Measurements from ENCODE around the gene PNMA6F. TPM values are rescaled to one million over a fixed set of nuclear protein-coding genes. Genes with fewer than 3 reads are reported as not detected.

The PNMA6F gene
- total RNA-seq, 1 experiment from 2014 or later, result not detected

- TF ChIP-seq REST (IDR thresholded peaks at IDR 0.05; ENCODE audit: low read depth) (no peak), ATF3 (IDR thresholded peaks at IDR 0.05) (no peak), CTCF (IDR thresholded peaks at IDR 0.05 in 2 of 3, conservative IDR thresholded peaks at IDR 0.05 in 1 of 3; ENCODE audit: borderline replicate concordance in 1 of 3, insufficient read depth in 1 of 3, low read depth in 2 of 3, low read length in 2 of 3) (no peak)
Observed at GRCh38 chrX:153366878-153367538, 45.4 kb upstream of the PNMA6F start (continued).

- no peaks in the 10 kb centered on the region for H3K4me1 ChIP-seq (ENCODE audit: control insufficient read depth in 1 of 2, insufficient read depth in 2 of 2, low read length in 2 of 2)
- no peak for TF ChIP-seq CEBPB (IDR thresholded peaks at IDR 0.05; ENCODE audit: low read depth)
- no peak for TF ChIP-seq CTCF (IDR thresholded peaks at IDR 0.05 in 2 of 3, conservative IDR thresholded peaks at IDR 0.05 in 1 of 3; ENCODE audit: borderline replicate concordance in 1 of 3, insufficient read depth in 1 of 3, low read depth in 2 of 3, low read length in 2 of 3)
- no peak for TF ChIP-seq ATF3 (IDR thresholded peaks at IDR 0.05)
- no peak for TF ChIP-seq EZH2 (IDR thresholded peaks at IDR 0.05)
- TF ChIP-seq TCF7L2 (IDR thresholded peaks at IDR 0.05; ENCODE audit: borderline replicate concordance, extremely low read depth, insufficient read depth, insufficient read length), result no peak
- TF ChIP-seq REST (IDR thresholded peaks at IDR 0.05; ENCODE audit: low read depth), result no peak
- H3K4me3 ChIP-seq (replicated peaks in 1 of 2; ENCODE audit: low read depth in 1 of 2, low read length in 2 of 2), result no peak overlapping the region
- no peak overlapping the region for H3K27ac ChIP-seq (ENCODE audit: low read depth, low read length)
- CTCF ChIA-PET, result no interaction called here
- no peaks in the 10 kb centered on the region for H3K36me3 ChIP-seq (ENCODE audit: control insufficient read depth in 1 of 2, insufficient read depth in 2 of 2, low read length in 2 of 2)
- no peaks in the 10 kb centered on the region for H3K79me2 ChIP-seq (ENCODE audit: insufficient read depth, low read length)
- H3K9me2 ChIP-seq (ENCODE audit: insufficient read depth), result no peaks in the 10 kb centered on the region
- H4K20me1 ChIP-seq (ENCODE audit: insufficient read depth), result no peaks in the 10 kb centered on the region
- no peak for DNase-seq (ENCODE audit: low read depth, low spot score)
- H3K9ac ChIP-seq (ENCODE audit: low read length), result no peak overlapping the region
- no TSS peak for BruUV-seq (replicated peaks)
- POLR2A ChIA-PET, result no interaction called here
- peaks cover 4% of the 10 kb centered on the region; the same call in 1 of the 2 replicates for H3K27me3 ChIP-seq (ENCODE audit: insufficient read depth, low read length)
- no peak overlapping the region for H2AFZ ChIP-seq (ENCODE audit: low read depth, low read length, poor library complexity, severe bottlenecking)
- ATAC-seq, result no peak
- no peak overlapping the region for H3K4me2 ChIP-seq (ENCODE audit: low read length)
- no peaks in the 10 kb centered on the region for H3K9me3 ChIP-seq (ENCODE audit: control insufficient read depth in 1 of 2, insufficient read depth in 1 of 2, low read depth in 1 of 2, low read length in 2 of 2)
- intact Hi-C loops (cut with micrococcal nuclease), result no loop called here
- RAD21 ChIA-PET (ENCODE audit: low non-redundant PET in 1 of 2, low total read pairs in 2 of 2, uncharacterized antibody in 2 of 2, unreplicated experiment in 2 of 2), result no interaction called here
Observed at GRCh38 chrX:153366119-153366518, 44.6 kb upstream of the PNMA6F start.

Measured in HCT116 (cell line).